ENCODE measurements around the gene AFF2. TPM values are rescaled to one million over a fixed set of nuclear protein-coding genes. Genes with fewer than 3 reads are reported as not detected.

The AFF2 gene
- total RNA-seq, 1 experiment from 2014 or later = 0.05 TPM

GRCh38 chrX:148574237-148574973 lies 74.0 kb downstream of the AFF2 start:
- Histone ChIP-seq H3K79me2 (ENCODE audit: insufficient read depth, low read length) (no peaks in the 10 kb centered on the region), H3K4me3 (replicated peaks in 1 of 2; ENCODE audit: low read depth in 1 of 2, low read length in 2 of 2) (no peak overlapping the region), H3K4me1 (ENCODE audit: control insufficient read depth in 1 of 2, insufficient read depth in 2 of 2, low read length in 2 of 2) (no peaks in the 10 kb centered on the region), H3K9ac (ENCODE audit: low read length) (no peak overlapping the region), H4K20me1 (ENCODE audit: insufficient read depth) (no peaks in the 10 kb centered on the region), H3K36me3 (ENCODE audit: control insufficient read depth in 1 of 2, insufficient read depth in 2 of 2, low read length in 2 of 2) (no peaks in the 10 kb centered on the region), H3K4me2 (ENCODE audit: low read length) (no peak overlapping the region), H2AFZ (ENCODE audit: low read depth, low read length, poor library complexity, severe bottlenecking) (no peak overlapping the region), H3K27me3 (ENCODE audit: insufficient read depth, low read length) (no peaks in the 10 kb centered on the region), H3K9me2 (ENCODE audit: insufficient read depth) (no peaks in the 10 kb centered on the region), H3K27ac (ENCODE audit: low read depth, low read length) (no peak overlapping the region), H3K9me3 (ENCODE audit: control insufficient read depth in 1 of 2, insufficient read depth in 1 of 2, low read depth in 1 of 2, low read length in 2 of 2) (no peaks in the 10 kb centered on the region)
- BruUV-seq (replicated peaks) = no TSS peak
- intact Hi-C loops (cut with micrococcal nuclease) = no loop called here
- TF ChIP-seq ZFX (IDR thresholded peaks at IDR 0.05) = no peak
- no peak for TF ChIP-seq ZNF274 (IDR thresholded peaks at IDR 0.05; ENCODE audit: low read depth, low read length)
- TF ChIP-seq FOSL1 (IDR thresholded peaks at IDR 0.05; ENCODE audit: low read depth) = no peak
- no peak for TF ChIP-seq TCF7L2 (IDR thresholded peaks at IDR 0.05; ENCODE audit: borderline replicate concordance, extremely low read depth, insufficient read depth, insufficient read length)
- TF ChIP-seq, protein P1, sequence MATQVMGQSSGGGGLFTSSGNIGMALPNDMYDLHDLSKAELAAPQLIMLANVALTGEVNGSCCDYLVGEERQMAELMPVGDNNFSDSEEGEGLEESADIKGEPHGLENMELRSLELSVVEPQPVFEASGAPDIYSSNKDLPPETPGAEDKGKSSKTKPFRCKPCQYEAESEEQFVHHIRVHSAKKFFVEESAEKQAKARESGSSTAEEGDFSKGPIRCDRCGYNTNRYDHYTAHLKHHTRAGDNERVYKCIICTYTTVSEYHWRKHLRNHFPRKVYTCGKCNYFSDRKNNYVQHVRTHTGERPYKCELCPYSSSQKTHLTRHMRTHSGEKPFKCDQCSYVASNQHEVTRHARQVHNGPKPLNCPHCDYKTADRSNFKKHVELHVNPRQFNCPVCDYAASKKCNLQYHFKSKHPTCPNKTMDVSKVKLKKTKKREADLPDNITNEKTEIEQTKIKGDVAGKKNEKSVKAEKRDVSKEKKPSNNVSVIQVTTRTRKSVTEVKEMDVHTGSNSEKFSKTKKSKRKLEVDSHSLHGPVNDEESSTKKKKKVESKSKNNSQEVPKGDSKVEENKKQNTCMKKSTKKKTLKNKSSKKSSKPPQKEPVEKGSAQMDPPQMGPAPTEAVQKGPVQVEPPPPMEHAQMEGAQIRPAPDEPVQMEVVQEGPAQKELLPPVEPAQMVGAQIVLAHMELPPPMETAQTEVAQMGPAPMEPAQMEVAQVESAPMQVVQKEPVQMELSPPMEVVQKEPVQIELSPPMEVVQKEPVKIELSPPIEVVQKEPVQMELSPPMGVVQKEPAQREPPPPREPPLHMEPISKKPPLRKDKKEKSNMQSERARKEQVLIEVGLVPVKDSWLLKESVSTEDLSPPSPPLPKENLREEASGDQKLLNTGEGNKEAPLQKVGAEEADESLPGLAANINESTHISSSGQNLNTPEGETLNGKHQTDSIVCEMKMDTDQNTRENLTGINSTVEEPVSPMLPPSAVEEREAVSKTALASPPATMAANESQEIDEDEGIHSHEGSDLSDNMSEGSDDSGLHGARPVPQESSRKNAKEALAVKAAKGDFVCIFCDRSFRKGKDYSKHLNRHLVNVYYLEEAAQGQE (IDR thresholded peaks at IDR 0.05; ENCODE audit: low read depth) = no peak
- TF ChIP-seq CTCF (IDR thresholded peaks at IDR 0.05 in 2 of 3, conservative IDR thresholded peaks at IDR 0.05 in 1 of 3; ENCODE audit: borderline replicate concordance in 1 of 3, insufficient read depth in 1 of 3, low read depth in 2 of 3, low read length in 2 of 3) = no peak
- no peak for TF ChIP-seq EZH2phosphoT487 (IDR thresholded peaks at IDR 0.05; ENCODE audit: borderline replicate concordance)
- no peak for TF ChIP-seq SIN3A (IDR thresholded peaks at IDR 0.05; ENCODE audit: low read depth)
- TF ChIP-seq POLR2AphosphoS5 (IDR thresholded peaks at IDR 0.05; ENCODE audit: low read depth, low read length) = no peak
- TF ChIP-seq YY1 (IDR thresholded peaks at IDR 0.05; ENCODE audit: extremely low read depth, insufficient replicate concordance, low read depth, low read length) = no peak
- TF ChIP-seq POLR2A (IDR thresholded peaks at IDR 0.05; ENCODE audit: borderline replicate concordance, extremely low read depth, insufficient read depth, insufficient read length) = no peak
- TF ChIP-seq ELF1 (IDR thresholded peaks at IDR 0.05; ENCODE audit: borderline replicate concordance, low read depth) = no peak
- no peak for TF ChIP-seq SRF (IDR thresholded peaks at IDR 0.05; ENCODE audit: low read depth)
- no peak for TF ChIP-seq SP1 (IDR thresholded peaks at IDR 0.05; ENCODE audit: low read depth)
- CTCF ChIA-PET = no interaction called here
- RAD21 ChIA-PET (ENCODE audit: low non-redundant PET in 1 of 2, low total read pairs in 2 of 2, uncharacterized antibody in 2 of 2, unreplicated experiment in 2 of 2) = no interaction called here
- POLR2A ChIA-PET = no interaction called here
- ATAC-seq (no peak), DNase-seq (ENCODE audit: low read depth, low spot score) (no peak)

All from HCT116 (cell line).